Ectodermal cell (in vitro differentiated cells): ENCODE measurements around the gene UGCG.

Experiments
- H3K27ac ChIP-seq: 2 replicates; pipeline ENCODE4 v1.7.0; 2013; ENCODE audit warnings: mild to moderate bottlenecking, low read depth, low read length; ENCODE audit not compliant: insufficient read depth, poor library complexity, severe bottlenecking
- H3K27me3 ChIP-seq: 2 replicates; pipeline ENCODE4 v1.7.0; 2013; ENCODE audit warnings: mild to moderate bottlenecking, low read length; ENCODE audit not compliant: insufficient read depth, control insufficient read depth, poor library complexity, severe bottlenecking
- H3K36me3 ChIP-seq: one replicate; pipeline ENCODE4 v1.7.0; 2013; ENCODE audit warnings: low read length; ENCODE audit not compliant: control insufficient read depth, insufficient read depth
- H3K4me1 ChIP-seq: one replicate; pipeline ENCODE4 v1.7.0; 2013; ENCODE audit warnings: low read length; ENCODE audit not compliant: control insufficient read depth, insufficient read depth
- H3K4me3 ChIP-seq: 2 replicates; pipeline ENCODE4 v1.7.0; 2013; ENCODE audit warnings: low read depth, low read length, control low read depth; ENCODE audit not compliant: insufficient read depth
- H3K9me3 ChIP-seq: 2 replicates; pipeline ENCODE4 v1.7.0; 2013; ENCODE audit warnings: mild to moderate bottlenecking, low read length, moderate library complexity; ENCODE audit not compliant: control insufficient read depth
- WGBS, 2 experiments: methylation state at CpG; one replicate each; pipeline ENCODE4 v1.1.7; 2013; ENCODE audit warnings: missing lambda C conversion rate in 2 of 2; 5-methylcytosine and 5-hydroxymethylcytosine counted together

UGCG gene

GRCh38 chr9:111916234-111916645, 19.6 kb downstream of the UGCG start:
- H3K9me3 ChIP-seq: no peaks in the 10 kb centered on the region
- WGBS, 2 experiments: 90 to 96% methylated on average over 3 of the region's 3 CpGs
- H3K27ac ChIP-seq: no peak overlapping the region
- no peaks in the 10 kb centered on the region for H3K27me3 ChIP-seq
- no peaks in the 10 kb centered on the region for H3K4me1 ChIP-seq
- H3K36me3 ChIP-seq: peaks cover 3% of the 10 kb centered on the region
- H3K4me3 ChIP-seq: no peak overlapping the region

GRCh38 chr9:111917201-111917600, 20.6 kb downstream of the UGCG start:
- Histone ChIP-seq H3K4me3 (no peak overlapping the region), H3K27me3 (no peaks in the 10 kb centered on the region), H3K4me1 (no peaks in the 10 kb centered on the region), H3K27ac (no peak overlapping the region), H3K9me3 (no peaks in the 10 kb centered on the region), H3K36me3 (peaks cover 3% of the 10 kb centered on the region)
- WGBS, 2 experiments: 93 to 97% methylated on average over 4 to 5 of the region's 5 CpGs

GRCh38 chr9:111917980-111918379, 21.4 kb downstream of the UGCG start:
- H3K4me1 ChIP-seq: no peaks in the 10 kb centered on the region
- no peaks in the 10 kb centered on the region for H3K27me3 ChIP-seq
- H3K4me3 ChIP-seq: no peak overlapping the region
- H3K36me3 ChIP-seq: peaks cover 3% of the 10 kb centered on the region
- no peak overlapping the region for H3K27ac ChIP-seq
- 95 to 96% methylated on average over 9 of the region's 9 CpGs for WGBS, 2 experiments
- no peaks in the 10 kb centered on the region for H3K9me3 ChIP-seq

DNA sequence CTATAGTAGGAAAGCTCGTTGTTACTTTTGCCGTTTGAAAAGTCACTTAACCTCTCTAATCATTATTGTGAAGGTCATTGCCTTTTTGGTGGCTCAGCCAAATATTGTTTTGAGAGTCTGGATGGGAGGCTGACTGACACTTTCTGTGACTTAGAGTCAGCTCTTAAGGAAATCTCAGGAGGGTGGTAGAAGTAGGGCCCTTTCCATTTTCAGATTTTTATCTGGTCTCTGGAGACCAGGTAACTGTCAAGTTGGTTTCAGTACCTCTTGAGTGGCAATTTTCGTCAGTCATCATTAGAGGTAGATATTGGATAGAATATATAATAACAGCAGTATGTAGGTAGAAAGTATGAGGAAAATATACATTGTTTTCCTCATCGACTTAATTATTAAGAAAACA, 23.3 kb downstream of the UGCG start:
- peaks cover 3% of the 10 kb centered on the region for H3K36me3 ChIP-seq
- no peaks in the 10 kb centered on the region for H3K27me3 ChIP-seq
- no peak overlapping the region for H3K4me3 ChIP-seq
- H3K27ac ChIP-seq: no peak overlapping the region
- no peaks in the 10 kb centered on the region for H3K4me1 ChIP-seq
- no peaks in the 10 kb centered on the region for H3K9me3 ChIP-seq
- 89 to 98% methylated on average over 4 of the region's 4 CpGs for WGBS, 2 experiments

- Histone ChIP-seq H3K4me1 (no peaks in the 10 kb centered on the region), H3K9me3 (no peaks in the 10 kb centered on the region), H3K4me3 (no peak overlapping the region), H3K36me3 (peaks cover 7% of the 10 kb centered on the region), H3K27ac (no peak overlapping the region), H3K27me3 (no peaks in the 10 kb centered on the region)
- WGBS, 2 experiments: 88 to 94% methylated on average over 7 of the region's 7 CpGs
Observed at GRCh38 chr9:111920531-111920930, 23.9 kb downstream of the UGCG start.

- peaks cover 7% of the 10 kb centered on the region for H3K36me3 ChIP-seq
- no peaks in the 10 kb centered on the region for H3K27me3 ChIP-seq
- H3K9me3 ChIP-seq: no peaks in the 10 kb centered on the region
- no peaks in the 10 kb centered on the region for H3K4me1 ChIP-seq
- H3K27ac ChIP-seq: no peak overlapping the region
- H3K4me3 ChIP-seq: no peak overlapping the region
Observed at GRCh38 chr9:111922324-111923013, 25.9 kb downstream of the UGCG start.

- H3K36me3 ChIP-seq: peaks cover 4% of the 10 kb centered on the region
- H3K4me1 ChIP-seq: no peaks in the 10 kb centered on the region
- no peaks in the 10 kb centered on the region for H3K27me3 ChIP-seq
- no peaks in the 10 kb centered on the region for H3K9me3 ChIP-seq
- H3K4me3 ChIP-seq: no peak overlapping the region
- H3K27ac ChIP-seq: no peak overlapping the region
Observed at GRCh38 chr9:111924281-111924680, 27.7 kb downstream of the UGCG start.

- Histone ChIP-seq H3K9me3 (no peaks in the 10 kb centered on the region), H3K4me1 (no peaks in the 10 kb centered on the region), H3K27me3 (no peaks in the 10 kb centered on the region), H3K27ac (no peak overlapping the region), H3K36me3 (peaks cover 4% of the 10 kb centered on the region), H3K4me3 (no peak overlapping the region)
- WGBS, 2 experiments: 97 to 99% methylated on average over 6 of the region's 7 CpGs
Observed at GRCh38 chr9:111925017-111925770, 28.6 kb downstream of the UGCG start.

DNA sequence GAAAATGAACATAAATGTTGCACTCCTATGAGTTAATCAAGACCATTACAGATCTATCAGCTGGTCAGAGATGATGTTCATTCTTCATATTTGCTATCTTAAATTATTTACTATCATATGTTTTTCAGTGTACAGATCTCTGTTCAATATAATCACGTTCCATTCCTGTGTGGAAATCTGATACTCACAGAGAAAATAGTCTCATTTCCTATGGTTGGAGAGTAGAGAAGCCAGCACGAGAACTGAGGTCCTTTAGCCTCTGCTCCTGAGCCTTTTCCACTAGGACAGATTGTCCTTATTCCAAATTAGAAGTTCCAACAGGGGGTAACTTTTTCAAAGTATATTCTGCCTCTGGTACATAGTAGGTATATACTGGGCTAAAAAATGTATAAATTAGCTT, 29.2 kb downstream of the UGCG start:
- no peak overlapping the region for H3K27ac ChIP-seq
- H3K4me3 ChIP-seq: no peak overlapping the region
- peaks cover 4% of the 10 kb centered on the region for H3K36me3 ChIP-seq
- 94 to 97% methylated on average over 2 of the region's 2 CpGs for whole genome bisulfite sequencing, 2 experiments
- H3K4me1 ChIP-seq: no peaks in the 10 kb centered on the region
- H3K27me3 ChIP-seq: no peaks in the 10 kb centered on the region
- no peaks in the 10 kb centered on the region for H3K9me3 ChIP-seq

DNA sequence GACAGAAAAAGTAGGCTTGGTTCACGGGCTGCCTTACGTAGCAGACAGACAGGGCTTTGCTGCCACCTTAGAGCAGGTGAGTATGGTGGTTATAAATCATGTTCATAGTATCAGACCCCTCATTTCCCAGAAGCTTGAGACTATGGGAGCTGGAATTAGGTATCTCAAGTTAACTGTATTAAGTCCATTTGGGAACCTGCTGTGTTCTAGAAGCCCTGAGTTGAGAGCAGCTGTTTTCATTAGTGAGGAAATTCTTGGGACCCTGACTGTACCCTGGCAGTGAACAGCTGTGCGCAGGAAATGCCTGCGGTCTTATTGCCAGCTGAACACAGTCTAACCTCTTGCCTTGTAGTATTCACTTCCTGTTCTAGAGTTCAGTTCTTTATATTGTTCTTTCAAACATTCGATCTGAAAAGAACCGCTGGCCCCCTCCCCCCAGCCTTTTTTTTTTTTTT, 29.8 kb downstream of the UGCG start:
- no peaks in the 10 kb centered on the region for H3K9me3 ChIP-seq
- peaks cover 4% of the 10 kb centered on the region for H3K36me3 ChIP-seq
- H3K27me3 ChIP-seq: no peaks in the 10 kb centered on the region
- no peaks in the 10 kb centered on the region for H3K4me1 ChIP-seq
- 95 to 96% methylated on average over 6 of the region's 6 CpGs for WGBS, 2 experiments
- H3K27ac ChIP-seq: no peak overlapping the region
- H3K4me3 ChIP-seq: no peak overlapping the region
